Right lobe of liver (tissue), 6 donors: ENCODE measurements around the gene ATIC. TPM values are rescaled to one million over a fixed set of nuclear protein-coding genes. Genes with fewer than 3 reads are reported as not detected.

Source experiments
- ATAC-seq, 4 donors: fragments of 200-7000 bp; cut with Tn5 transposase; one replicate each; pipeline ENCODE4 v1.9.1; 2020; ENCODE audit warnings: mild to moderate bottlenecking in 4 of 4, moderate library complexity in 4 of 4
- DNase-seq, 3 donors: peaks; one replicate each; pipeline ENCODE4 v3.0.0-alpha.2; 2020
- H3K27ac ChIP-seq, 3 donors: fragments of 200-600 bp; one replicate each; pipeline ENCODE4 v1.8.0; 2022
- H3K27me3 ChIP-seq, 2 donors: fragments of 200-600 bp; one replicate each; pipeline ENCODE4 v1.8.0; 2022
- H3K36me3 ChIP-seq, 4 donors: fragments of 200-600 bp; sonication (generic) in 1 of 4; one replicate each; pipeline versions ENCODE4 v1.5.1 to v1.8.0; 2017 to 2022; ENCODE audit warnings: control low read depth in 1 of 4
- H3K4me1 ChIP-seq, 4 donors: fragments of 200-600 bp; sonication (generic) in 1 of 4; one replicate each; pipeline versions ENCODE4 v1.5.1 to v1.8.0; 2017 to 2022; ENCODE audit warnings: control low read depth in 1 of 4
- H3K4me3 ChIP-seq, 3 donors: fragments of 200-600 bp; one replicate each; pipeline ENCODE4 v1.8.0; 2022
- H3K9me3 ChIP-seq, 4 donors: fragments of 200-600 bp; sonication (generic) in 1 of 4; one replicate each; pipeline versions ENCODE4 v1.5.1 to v1.8.0; 2017 to 2022; ENCODE audit warnings: control low read depth in 1 of 4
- POLR2A ChIP-seq: fragments of 450-650 bp; IDR thresholded peaks from one replicate; pipeline ENCODE4 v1.6.1; 2017; ENCODE audit warnings: antibody characterized with exemption, mild to moderate bottlenecking
- WGBS: methylation state at CpG from one replicate; pipeline ENCODE4 v1.1.6; 2018; ENCODE audit warnings: low coverage, low lambda C conversion rate; ENCODE audit not compliant: insufficient coverage; ENCODE audit errors: missing lambda C conversion rate; 5-methylcytosine and 5-hydroxymethylcytosine counted together
- intact Hi-C, 2 donors: fragments of 100-400 bp; cut with DNase I; formaldehyde crosslinking; loops; one replicate each; pipeline versions ENCODE4 v1.11.2 to v1.14.1; 2022
- total RNA-seq, 6 experiments: library from RNA; depleted of rRNA in 2 of 6; stranded (reverse); fragments of >200 nt in 2 of 6; fragmentation: NEBNext Ultra II Directional in 3 of 6; extraction: Animal tissue kit (Norgen Biotek cat#: 25700) in 3 of 6; gene quantifications; one replicate each; pipeline versions ENCODE4 v1.1.0 to v1.2.4, GENCODE V29; 2016 to 2023
- TF ChIP-seq, protein P1 (sequence below), 4 donors: fragments of 200-600 bp in 3 of 4; fragments of 450-650 bp in 1 of 4; IDR thresholded peaks; one replicate each; pipeline versions ENCODE4 v1.5.1 to v1.8.0; 2016 to 2022; ENCODE audit warnings: antibody characterized with exemption in 4 of 4, mild to moderate bottlenecking in 2 of 4
- donor health status: DM: no; HTN: yes; CAD: no.
- donor health status: DM: no; HTN: no; CAD: no.
- donor health status: DM: no; HTN: no; CAD: no.
- donor health status: DM: no; HTN: yes; CAD: no.
- donor health status: DM: no; HTN: yes; CAD: no.

Gene ATIC
- total RNA-seq, 6 experiments from 2014 or later: 38.8 to 57.3 (median 43.0) TPM

DNA sequence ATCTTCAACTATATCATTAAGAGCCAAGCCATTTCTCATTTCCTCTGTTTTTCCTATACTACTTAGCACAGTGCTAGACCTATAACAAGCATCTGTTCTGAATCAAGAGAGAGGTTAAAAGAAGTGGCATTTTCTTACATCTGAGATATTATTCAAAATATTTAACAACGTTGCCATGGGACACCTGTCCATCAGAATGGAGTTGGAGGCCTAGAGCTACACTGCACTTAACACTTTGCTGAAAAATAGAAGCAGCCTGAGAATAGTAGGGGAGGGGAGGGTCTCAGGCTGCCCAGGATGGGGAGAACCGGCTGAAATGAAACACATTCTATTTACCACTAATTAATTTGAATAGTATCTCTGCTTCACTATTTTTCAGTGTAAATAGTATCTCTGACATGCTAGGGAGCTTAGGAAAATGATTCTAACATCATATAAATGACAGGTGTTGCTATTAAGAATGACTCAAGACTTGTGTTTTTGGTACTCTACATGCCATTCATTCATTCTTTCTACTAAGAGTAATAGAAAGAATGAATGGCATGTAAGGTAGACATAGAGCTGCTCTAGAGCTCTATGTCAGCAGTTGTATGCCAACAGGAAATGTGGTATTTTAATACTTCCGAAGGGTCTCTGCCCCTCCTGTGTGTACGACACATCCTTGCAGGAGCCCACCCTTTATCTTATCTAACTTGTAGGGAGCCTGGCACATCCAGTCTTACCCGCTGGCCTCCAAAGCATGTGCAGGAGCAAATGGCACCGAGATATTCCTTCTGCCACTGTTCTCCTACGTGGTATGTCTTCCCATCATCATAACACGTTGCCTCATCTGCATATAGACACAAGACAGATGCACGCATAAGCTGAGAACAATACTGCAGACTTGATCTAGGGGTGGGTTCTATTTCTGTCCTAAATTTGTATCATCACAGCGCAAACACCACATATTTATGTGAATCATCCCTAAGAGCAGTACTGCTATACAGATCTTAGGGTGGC is 52.6 kb downstream of the ATIC start:
- no peak overlapping the region for H3K27ac ChIP-seq
- H3K36me3 ChIP-seq: peaks cover 8 to 93% (median 49%) of the 10 kb centered on the region in 4 donors
- no peaks in the 10 kb centered on the region for H3K4me1 ChIP-seq
- ATAC-seq (no peak), DNase-seq (no peak)
- no peaks in the 10 kb centered on the region for H3K27me3 ChIP-seq
- WGBS: 86% methylated on average over 8 of the region's 10 CpGs
- intact Hi-C loops: loop anchor here in 1 of 2 donors (5.0 kb wide), 1 partner anchor 43 kb away; no protein-coding TSS in a partner anchor
- H3K9me3 ChIP-seq: no peaks in the 10 kb centered on the region
- TF ChIP-seq, protein P1, sequence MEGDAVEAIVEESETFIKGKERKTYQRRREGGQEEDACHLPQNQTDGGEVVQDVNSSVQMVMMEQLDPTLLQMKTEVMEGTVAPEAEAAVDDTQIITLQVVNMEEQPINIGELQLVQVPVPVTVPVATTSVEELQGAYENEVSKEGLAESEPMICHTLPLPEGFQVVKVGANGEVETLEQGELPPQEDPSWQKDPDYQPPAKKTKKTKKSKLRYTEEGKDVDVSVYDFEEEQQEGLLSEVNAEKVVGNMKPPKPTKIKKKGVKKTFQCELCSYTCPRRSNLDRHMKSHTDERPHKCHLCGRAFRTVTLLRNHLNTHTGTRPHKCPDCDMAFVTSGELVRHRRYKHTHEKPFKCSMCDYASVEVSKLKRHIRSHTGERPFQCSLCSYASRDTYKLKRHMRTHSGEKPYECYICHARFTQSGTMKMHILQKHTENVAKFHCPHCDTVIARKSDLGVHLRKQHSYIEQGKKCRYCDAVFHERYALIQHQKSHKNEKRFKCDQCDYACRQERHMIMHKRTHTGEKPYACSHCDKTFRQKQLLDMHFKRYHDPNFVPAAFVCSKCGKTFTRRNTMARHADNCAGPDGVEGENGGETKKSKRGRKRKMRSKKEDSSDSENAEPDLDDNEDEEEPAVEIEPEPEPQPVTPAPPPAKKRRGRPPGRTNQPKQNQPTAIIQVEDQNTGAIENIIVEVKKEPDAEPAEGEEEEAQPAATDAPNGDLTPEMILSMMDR (IDR thresholded peaks at IDR 0.05): no peak
- no peak for TF ChIP-seq POLR2A
- H3K4me3 ChIP-seq: no peak overlapping the region

DNA sequence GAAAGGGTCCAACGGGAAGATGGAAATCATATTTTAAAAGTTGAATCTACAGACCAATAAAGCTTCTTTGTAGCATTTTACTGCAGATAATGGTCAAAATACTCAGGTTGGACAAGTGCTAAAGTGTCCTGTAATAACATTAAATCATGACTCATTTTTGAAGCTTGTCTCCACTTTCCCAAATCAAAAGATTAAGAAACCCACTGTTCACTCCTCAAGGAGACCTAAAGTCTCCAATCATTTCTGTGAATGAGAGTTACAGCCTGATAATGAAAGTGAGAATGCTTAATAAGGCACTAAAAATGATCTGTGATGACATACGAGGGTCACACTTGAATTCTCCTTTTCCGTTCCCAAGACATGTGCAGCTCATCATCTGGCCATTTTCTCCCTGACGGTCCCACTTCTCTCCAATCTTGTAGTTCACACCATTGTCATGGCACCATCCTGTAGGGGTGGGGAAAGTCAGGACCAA is 53.4 kb downstream of the ATIC start:
- 89% methylated on average over 4 of the region's 4 CpGs for WGBS
- ATAC-seq: no peak

DNA sequence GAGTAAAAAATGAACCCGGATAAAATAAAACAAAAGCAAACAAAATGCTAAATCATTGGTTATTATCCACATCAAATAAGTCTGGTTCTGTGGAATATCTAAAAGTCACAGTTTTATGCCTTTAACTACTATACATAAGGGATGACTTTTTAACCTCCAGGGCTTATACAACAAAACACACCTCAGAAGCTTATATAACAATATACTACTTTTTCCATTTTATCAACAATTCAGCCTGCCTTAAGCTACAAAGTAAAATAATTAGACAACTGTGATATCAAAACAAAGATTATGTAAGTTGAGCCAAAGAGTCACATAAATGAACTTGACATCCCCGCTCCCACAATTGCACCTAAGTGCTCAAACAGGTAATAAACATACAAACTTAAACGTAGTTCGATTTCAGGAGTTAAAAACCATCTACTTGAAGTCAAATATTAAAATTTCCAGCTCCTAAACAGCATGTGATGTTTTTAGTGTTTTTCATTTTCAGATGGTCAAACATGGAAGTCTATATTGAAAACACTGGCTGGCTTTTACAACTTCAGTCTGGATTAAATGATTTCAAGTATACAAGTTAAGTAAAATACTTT is 54.7 kb downstream of the ATIC start:
- Histone ChIP-seq H3K27ac (no peak overlapping the region), H3K4me3 (no peak overlapping the region), H3K36me3 (peaks cover 6 to 100% (median 52%) of the 10 kb centered on the region in 4 donors), H3K4me1 (no peaks in the 10 kb centered on the region), H3K9me3 (no peaks in the 10 kb centered on the region), H3K27me3 (no peaks in the 10 kb centered on the region)
- DNase-seq: no peak
- no peak for TF ChIP-seq POLR2A
- TF ChIP-seq, protein P1 (IDR thresholded peaks at IDR 0.05): no peak
- intact Hi-C loops: no loop called here
- 80% methylated on average over 4 of the region's 4 CpGs for WGBS
- no peak for ATAC-seq

More for the DNA sequence above, 53.4 kb downstream of the ATIC start:
- H3K27ac ChIP-seq: no peak overlapping the region
- H3K36me3 ChIP-seq: peaks cover 8 to 100% (median 52%) of the 10 kb centered on the region in 4 donors
- H3K27me3 ChIP-seq: no peaks in the 10 kb centered on the region
- no peak for DNase-seq
- no peaks in the 10 kb centered on the region for H3K9me3 ChIP-seq
- H3K4me1 ChIP-seq: no peaks in the 10 kb centered on the region
- TF ChIP-seq POLR2A: no peak
- TF ChIP-seq, protein P1 (IDR thresholded peaks at IDR 0.05): no peak
- intact Hi-C loops: no loop called here
- H3K4me3 ChIP-seq: no peak overlapping the region

DNA sequence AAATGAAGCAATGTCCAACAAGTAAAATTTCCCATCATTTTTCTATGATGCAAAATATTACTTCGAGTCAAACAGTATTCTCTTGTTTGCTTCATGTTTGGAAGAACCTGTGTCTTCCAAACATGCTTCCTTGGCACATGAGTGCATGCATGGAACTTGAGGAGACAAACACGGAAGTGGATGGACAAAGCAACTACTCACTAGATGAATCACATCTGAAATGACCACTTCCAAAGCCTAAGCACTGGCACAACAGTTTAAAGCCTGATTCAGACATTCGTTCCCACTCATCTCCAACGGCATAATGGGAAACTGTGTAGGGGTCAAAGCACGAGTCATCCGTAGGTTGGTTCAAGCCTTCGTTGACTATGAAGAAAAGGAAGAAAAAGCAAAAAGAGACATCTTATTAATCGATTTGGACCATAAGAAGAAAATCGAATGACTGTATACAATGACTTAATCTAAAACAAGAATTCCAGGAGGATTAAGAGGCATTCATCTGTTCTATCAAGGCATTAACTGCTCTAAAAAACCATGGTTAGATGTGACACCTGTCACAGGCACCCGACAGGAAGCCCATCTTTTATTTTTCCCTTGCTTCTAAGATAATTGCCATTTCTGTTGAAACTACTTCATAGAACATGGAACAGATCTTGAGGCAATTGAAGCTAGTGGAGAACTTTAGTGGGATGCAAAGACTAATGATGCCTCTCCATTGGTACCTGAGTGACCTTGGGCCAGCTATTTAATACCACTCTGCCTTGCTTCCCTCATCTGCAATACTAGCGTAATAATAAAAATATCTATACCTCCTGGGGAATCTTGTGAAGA is 56.0 kb downstream of the ATIC start:
- no peak for ATAC-seq
- H3K27ac ChIP-seq: no peak overlapping the region
- no peaks in the 10 kb centered on the region for H3K27me3 ChIP-seq
- TF ChIP-seq, protein P1 (IDR thresholded peaks at IDR 0.05): no peak
- TF ChIP-seq POLR2A: no peak
- no peak for DNase-seq
- intact Hi-C loops: no loop called here
- no peak overlapping the region for H3K4me3 ChIP-seq
- H3K4me1 ChIP-seq: no peaks in the 10 kb centered on the region
- H3K9me3 ChIP-seq: no peaks in the 10 kb centered on the region
- peaks cover 11 to 100% (median 52%) of the 10 kb centered on the region in 4 donors for H3K36me3 ChIP-seq
- 83% methylated on average over 11 of the region's 11 CpGs for WGBS
